GM12872 (cell line): ENCODE measurements around the gene CHCHD4.

Source experiments
- TF ChIP-seq, protein P1 (sequence below): IDR thresholded peaks from 3 replicates; pipeline ENCODE4 v1.5.1; 2011; ENCODE audit warnings: low read depth, mild to moderate bottlenecking, low read length, moderate library complexity; ENCODE audit not compliant: insufficient read depth

The CHCHD4 gene

DNA sequence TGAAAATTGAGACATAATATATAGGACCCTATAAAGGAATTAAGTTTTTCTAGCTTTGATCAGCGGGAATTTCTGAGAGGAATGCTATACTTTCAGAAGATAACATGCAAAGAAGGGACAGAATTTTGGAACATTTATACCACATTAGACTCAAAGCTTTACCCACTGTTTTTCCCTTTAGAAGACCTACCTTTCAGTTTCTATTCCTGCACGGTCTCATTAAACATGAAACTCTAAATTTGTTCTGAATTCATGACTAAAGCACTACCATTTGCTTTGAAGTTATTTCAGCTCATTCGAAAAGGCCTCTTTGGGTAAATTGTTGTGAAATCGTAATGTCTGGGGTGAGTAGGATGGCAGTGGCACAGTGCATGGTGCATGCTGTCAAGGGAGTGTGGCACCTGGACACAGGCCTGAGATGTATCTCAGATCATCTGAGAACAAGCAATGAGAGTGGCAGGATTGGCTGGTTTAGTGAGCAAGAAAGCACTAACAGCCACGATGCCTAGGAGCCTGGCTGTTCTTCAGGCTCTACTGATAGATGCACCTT lies 42.5 kb downstream of the CHCHD4 start:
- TF ChIP-seq, protein P1, sequence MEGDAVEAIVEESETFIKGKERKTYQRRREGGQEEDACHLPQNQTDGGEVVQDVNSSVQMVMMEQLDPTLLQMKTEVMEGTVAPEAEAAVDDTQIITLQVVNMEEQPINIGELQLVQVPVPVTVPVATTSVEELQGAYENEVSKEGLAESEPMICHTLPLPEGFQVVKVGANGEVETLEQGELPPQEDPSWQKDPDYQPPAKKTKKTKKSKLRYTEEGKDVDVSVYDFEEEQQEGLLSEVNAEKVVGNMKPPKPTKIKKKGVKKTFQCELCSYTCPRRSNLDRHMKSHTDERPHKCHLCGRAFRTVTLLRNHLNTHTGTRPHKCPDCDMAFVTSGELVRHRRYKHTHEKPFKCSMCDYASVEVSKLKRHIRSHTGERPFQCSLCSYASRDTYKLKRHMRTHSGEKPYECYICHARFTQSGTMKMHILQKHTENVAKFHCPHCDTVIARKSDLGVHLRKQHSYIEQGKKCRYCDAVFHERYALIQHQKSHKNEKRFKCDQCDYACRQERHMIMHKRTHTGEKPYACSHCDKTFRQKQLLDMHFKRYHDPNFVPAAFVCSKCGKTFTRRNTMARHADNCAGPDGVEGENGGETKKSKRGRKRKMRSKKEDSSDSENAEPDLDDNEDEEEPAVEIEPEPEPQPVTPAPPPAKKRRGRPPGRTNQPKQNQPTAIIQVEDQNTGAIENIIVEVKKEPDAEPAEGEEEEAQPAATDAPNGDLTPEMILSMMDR, result no peak

DNA sequence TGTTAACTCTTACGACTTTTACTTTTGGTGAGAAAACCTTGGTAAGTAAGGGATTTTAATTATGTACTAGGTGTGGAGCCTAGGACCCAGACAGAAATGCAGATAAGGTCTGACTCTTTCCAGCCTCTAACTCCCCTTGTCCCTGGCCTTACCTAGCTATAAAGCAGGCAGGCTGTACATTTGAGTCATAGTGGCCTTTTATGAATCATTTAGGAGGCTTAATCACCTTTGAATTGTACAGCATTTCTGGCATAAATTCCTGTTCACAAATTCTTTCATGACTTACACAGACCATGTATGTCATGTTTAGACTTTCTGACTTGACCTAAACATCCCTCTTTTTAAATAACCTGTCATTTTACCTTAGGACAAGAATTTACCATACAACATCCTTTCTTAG lies 47.4 kb downstream of the CHCHD4 start:
- TF ChIP-seq, protein P1, result no peak

DNA sequence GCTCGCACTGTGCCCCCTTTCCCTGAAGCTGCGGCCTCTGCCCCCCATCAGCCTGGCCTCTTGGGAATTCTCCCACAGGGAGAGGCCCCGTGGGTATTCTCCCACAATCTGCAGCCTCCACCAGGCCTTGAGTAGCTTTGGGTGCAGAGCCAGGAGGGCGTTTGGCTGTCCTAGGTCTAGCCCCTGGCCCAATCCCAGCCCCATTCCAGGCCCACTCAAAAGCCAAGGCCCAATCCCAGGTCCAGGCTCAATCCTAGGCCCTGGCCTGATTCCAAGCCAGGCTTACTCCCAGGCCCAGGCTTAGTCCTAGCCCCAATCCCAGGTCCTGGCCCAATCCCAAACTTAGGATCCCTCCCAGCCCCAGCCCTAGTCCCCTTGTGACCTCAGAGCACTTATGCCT lies 59.8 kb downstream of the CHCHD4 start:
- TF ChIP-seq, protein P1, result no peak

DNA sequence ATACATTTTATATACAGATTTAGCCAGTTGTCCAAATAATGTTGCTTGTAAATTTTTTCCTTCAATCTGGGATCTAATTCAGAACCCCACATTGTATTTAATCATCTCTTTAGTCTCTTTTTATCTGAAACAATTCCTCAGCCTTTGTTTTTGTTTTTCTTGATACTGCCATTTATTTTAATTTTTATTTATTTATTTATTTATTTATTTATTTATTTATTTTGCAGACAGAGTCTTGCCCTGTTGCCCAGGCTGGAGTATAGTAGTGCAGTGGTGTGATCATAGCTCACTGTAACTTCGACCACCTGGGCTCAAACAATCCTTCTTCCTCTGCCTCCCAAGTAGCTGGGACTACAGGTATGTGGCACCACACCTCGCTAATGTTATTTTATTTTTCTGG lies 61.5 kb downstream of the CHCHD4 start:
- TF ChIP-seq, protein P1, result no peak
